ENCODE results near the gene ABCB9. TPM values are rescaled to one million over a fixed set of nuclear protein-coding genes. Genes with fewer than 3 reads are reported as not detected.

ABCB9 gene
- total RNA-seq, 1 experiment from 2014 or later: 14.7 TPM

DNA sequence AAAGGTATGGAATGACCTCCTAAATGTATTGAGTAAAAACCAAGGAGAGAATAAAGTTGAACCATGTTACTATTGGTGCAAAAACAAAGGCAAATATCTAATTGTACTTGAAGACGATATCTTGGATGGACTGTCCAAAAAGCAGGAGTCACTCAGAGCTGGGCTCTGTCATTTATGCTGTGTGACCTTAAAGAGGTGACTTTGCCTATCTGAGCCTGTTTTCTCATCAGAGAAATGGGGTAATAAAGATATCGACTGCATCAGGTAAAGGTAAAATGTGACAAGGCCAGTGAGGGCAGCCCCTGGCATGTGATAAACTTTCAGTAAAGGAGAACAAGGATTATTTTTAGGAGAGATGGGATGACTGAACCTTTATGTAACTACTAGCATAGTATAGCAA is 1.8 kb upstream of the ABCB9 start:
- Histone ChIP-seq H3K79me2 (ENCODE audit: insufficient read depth, low read length) (no peaks in the 10 kb centered on the region), H2AFZ (ENCODE audit: low read depth, low read length, poor library complexity, severe bottlenecking) (no peak overlapping the region), H3K4me1 (ENCODE audit: control insufficient read depth in 1 of 2, insufficient read depth in 2 of 2, low read length in 2 of 2) (peaks cover 20 to 34% of the 10 kb centered on the region in 2 experiments), H3K4me3 (replicated peaks in 1 of 2; ENCODE audit: low read depth in 1 of 2, low read length in 2 of 2) (no peak overlapping the region), H4K20me1 (ENCODE audit: insufficient read depth) (no peaks in the 10 kb centered on the region), H3K36me3 (ENCODE audit: control insufficient read depth in 1 of 2, insufficient read depth in 2 of 2, low read length in 2 of 2) (no peaks in the 10 kb centered on the region), H3K27me3 (ENCODE audit: insufficient read depth, low read length) (no peaks in the 10 kb centered on the region), H3K9ac (ENCODE audit: low read length) (no peak overlapping the region), H3K9me2 (ENCODE audit: insufficient read depth) (no peaks in the 10 kb centered on the region), H3K4me2 (ENCODE audit: low read length) (no peak overlapping the region), H3K9me3 (ENCODE audit: control insufficient read depth in 1 of 2, insufficient read depth in 1 of 2, low read depth in 1 of 2, low read length in 2 of 2) (no peaks in the 10 kb centered on the region), H3K27ac (ENCODE audit: low read depth, low read length) (no peak overlapping the region)
- ChIA-PET POLR2A (no interaction called here), CTCF (no interaction called here), RAD21 (ENCODE audit: low non-redundant PET in 1 of 2, low total read pairs in 2 of 2, uncharacterized antibody in 2 of 2, unreplicated experiment in 2 of 2) (no interaction called here)
- ATAC-seq (no peak), DNase-seq (ENCODE audit: low read depth, low spot score) (no peak)
- TF ChIP-seq ZNF274 (IDR thresholded peaks at IDR 0.05; ENCODE audit: low read depth, low read length) (no peak), CTCF (IDR thresholded peaks at IDR 0.05 in 2 of 3, conservative IDR thresholded peaks at IDR 0.05 in 1 of 3; ENCODE audit: borderline replicate concordance in 1 of 3, insufficient read depth in 1 of 3, low read depth in 2 of 3, low read length in 2 of 3) (no peak), SIN3A (IDR thresholded peaks at IDR 0.05; ENCODE audit: low read depth) (no peak), CEBPB (IDR thresholded peaks at IDR 0.05; ENCODE audit: low read depth) (no peak), RAD21 (IDR thresholded peaks at IDR 0.05; ENCODE audit: low read depth) (no peak), POLR2A (IDR thresholded peaks at IDR 0.05; ENCODE audit: borderline replicate concordance, extremely low read depth, insufficient read depth, insufficient read length) (no peak), ELF1 (IDR thresholded peaks at IDR 0.05; ENCODE audit: borderline replicate concordance, low read depth) (no peak), FOSL1 (IDR thresholded peaks at IDR 0.05; ENCODE audit: low read depth) (no peak), ZFX (IDR thresholded peaks at IDR 0.05) (no peak), JUND (IDR thresholded peaks at IDR 0.05) (no peak), CBX3 (IDR thresholded peaks at IDR 0.05; ENCODE audit: low read depth) (no peak), EZH2phosphoT487 (IDR thresholded peaks at IDR 0.05; ENCODE audit: borderline replicate concordance) (no peak), EZH2 (IDR thresholded peaks at IDR 0.05) (no peak), YY1 (IDR thresholded peaks at IDR 0.05; ENCODE audit: extremely low read depth, insufficient replicate concordance, low read depth, low read length) (no peak), REST (IDR thresholded peaks at IDR 0.05; ENCODE audit: low read depth) (no peak), SRF (IDR thresholded peaks at IDR 0.05; ENCODE audit: low read depth) (no peak), POLR2AphosphoS5 (IDR thresholded peaks at IDR 0.05; ENCODE audit: low read depth, low read length) (no peak)
- TF ChIP-seq, protein P1, sequence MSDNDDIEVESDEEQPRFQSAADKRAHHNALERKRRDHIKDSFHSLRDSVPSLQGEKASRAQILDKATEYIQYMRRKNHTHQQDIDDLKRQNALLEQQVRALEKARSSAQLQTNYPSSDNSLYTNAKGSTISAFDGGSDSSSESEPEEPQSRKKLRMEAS (IDR thresholded peaks at IDR 0.05): no peak
- TF ChIP-seq, protein P2, sequence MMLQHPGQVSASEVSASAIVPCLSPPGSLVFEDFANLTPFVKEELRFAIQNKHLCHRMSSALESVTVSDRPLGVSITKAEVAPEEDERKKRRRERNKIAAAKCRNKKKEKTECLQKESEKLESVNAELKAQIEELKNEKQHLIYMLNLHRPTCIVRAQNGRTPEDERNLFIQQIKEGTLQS (IDR thresholded peaks at IDR 0.05): no peak
- no TSS peak for BruUV-seq (replicated peaks)
- intact Hi-C loops (cut with micrococcal nuclease): no loop called here

All from HCT116 (cell line).